SK-N-SH (cell line): ENCODE results near the gene GSG1. TPM values are rescaled to one million over a fixed set of nuclear protein-coding genes. Genes with fewer than 3 reads are reported as not detected.

ENCODE experiments used
- CTCF ChIA-PET: fragments of 300-600, 350-600 bp; formaldehyde crosslinking; extraction: SDS; loops from one replicate; lab custom pipeline; 2021; lab: Yijun Ruan, JAX
- POLR2A ChIA-PET: fragments of 350-600 bp; sonication (Branson Sonifier 250); formaldehyde crosslinking; extraction: SDS; loops from one replicate; lab custom pipeline; 2020; ENCODE audit warnings: antibody characterized with exemption, inconsistent platforms; lab: Yijun Ruan, JAX
- DNase-seq: peaks from one replicate; pipeline ENCODE4 v3.0.0; 2012
- H2AFZ ChIP-seq: fragments of 200-600 bp; sonication (generic); 2 replicates; pipeline ENCODE4 v1.8.1; 2016; ENCODE audit warnings: antibody characterized with exemption, mild to moderate bottlenecking, low read depth
- H3F3A ChIP-seq: fragments of 200-600 bp; sonication (generic); replicated peaks from 2 replicates; pipeline ENCODE3; 2016; ENCODE audit warnings: antibody characterized with exemption, mild to moderate bottlenecking; ENCODE audit not compliant: insufficient read depth
- H3K27ac ChIP-seq, 2 experiments: fragments of 200-500 bp in 1 of 2; fragments of 200-600 bp in 1 of 2; sonication (Bioruptor generic) in 1 of 2; sonication (generic), shearing (Covaris generic) in 1 of 2; 2 replicates each; pipeline versions ENCODE4 v1.5.1 to v1.6.1; 2014 to 2016; ENCODE audit warnings: low read depth in 2 of 2, inconsistent platforms in 1 of 2, low read length in 1 of 2, mild to moderate bottlenecking in 1 of 2, mixed read lengths in 1 of 2
- H3K27me3 ChIP-seq: fragments of 200-600 bp; sonication (generic), shearing (Covaris generic); 2 replicates; pipeline ENCODE4 v1.6.1; 2016; ENCODE audit warnings: mixed run types; ENCODE audit not compliant: insufficient read depth
- H3K36me3 ChIP-seq, 2 experiments: fragments of 200-500 bp in 1 of 2; fragments of 200-600 bp in 1 of 2; sonication (Bioruptor generic) in 1 of 2; sonication (generic) in 1 of 2; replicated peaks in 1 of 2; 2 replicates each; pipeline versions ENCODE3 to v1.5.1; 2014 to 2016; ENCODE audit warnings: low read length in 1 of 2, mild to moderate bottlenecking in 1 of 2; ENCODE audit not compliant: insufficient read depth in 2 of 2, control insufficient read depth in 1 of 2
- H3K4me1 ChIP-seq, 2 experiments: fragments of 200-500 bp in 1 of 2; fragments of 200-600 bp in 1 of 2; sonication (Bioruptor generic) in 1 of 2; sonication (generic), shearing (Covaris generic) in 1 of 2; 2 replicates each; pipeline versions ENCODE4 v1.5.1 to v1.6.1; 2014 to 2016; ENCODE audit warnings: low read depth in 1 of 2, low read length in 1 of 2, mixed run types in 1 of 2; ENCODE audit not compliant: insufficient read depth in 2 of 2, control insufficient read depth in 1 of 2
- H3K4me2 ChIP-seq: fragments of 200-600 bp; sonication (generic), shearing (Covaris generic); 2 replicates; pipeline ENCODE4 v1.6.1; 2017; ENCODE audit warnings: mixed run types
- H3K4me3 ChIP-seq, 2 experiments: fragments of 200-500 bp in 1 of 2; fragments of 200-600 bp in 1 of 2; sonication (Bioruptor generic) in 1 of 2; sonication (generic), shearing (Covaris generic) in 1 of 2; 2 replicates each; pipeline versions ENCODE4 v1.5.1 to v1.8.1; 2014 to 2016; ENCODE audit warnings: low read depth in 2 of 2, inconsistent platforms in 1 of 2, low read length in 1 of 2, mild to moderate bottlenecking in 1 of 2, mixed read lengths in 1 of 2, moderate library complexity in 1 of 2
- H3K79me2 ChIP-seq: fragments of 200-600 bp; sonication (generic); 2 replicates; pipeline ENCODE4 v1.8.1; 2017; ENCODE audit warnings: mild to moderate bottlenecking; ENCODE audit not compliant: insufficient read depth
- H3K9ac ChIP-seq: fragments of 200-600 bp; sonication (generic); 2 replicates; pipeline ENCODE4 v1.6.1; 2017; ENCODE audit warnings: mixed run types
- H3K9me2 ChIP-seq: fragments of 200-600 bp; sonication (generic); 2 replicates; pipeline ENCODE4 v1.6.1; 2017; ENCODE audit warnings: mixed run types
- H3K9me3 ChIP-seq: fragments of 200-600 bp; sonication (generic); 2 replicates; pipeline ENCODE4 v1.6.1; 2017; ENCODE audit warnings: mixed run types, mild to moderate bottlenecking, moderate library complexity
- H4K20me1 ChIP-seq: fragments of 200-600 bp; sonication (generic); 2 replicates; pipeline ENCODE4 v1.6.1; 2017; ENCODE audit warnings: mild to moderate bottlenecking, mixed run types; ENCODE audit not compliant: insufficient read depth
- ELF1 ChIP-seq: IDR thresholded peaks from 2 replicates; pipeline ENCODE4 v1.4.0; 2012
- EP300 ChIP-seq, 2 experiments: IDR thresholded peaks; 2 replicates each; pipeline versions ENCODE4 v1.4.0 to v1.6.1; 2012; ENCODE audit warnings: borderline replicate concordance in 1 of 2, low read depth in 1 of 2, low read length in 1 of 2
- EZH2phosphoT487 ChIP-seq: fragments of 200-600 bp; sonication (generic); IDR thresholded peaks from 2 replicates; pipeline ENCODE4 v1.6.1; 2017; ENCODE audit warnings: low read depth, mixed run types, mild to moderate bottlenecking, antibody characterized with exemption, moderate library complexity, borderline replicate concordance
- FOSL2 ChIP-seq: IDR thresholded peaks from 2 replicates; pipeline ENCODE4 v1.4.0; 2012; ENCODE audit warnings: low read depth, mild to moderate bottlenecking, moderate library complexity, borderline replicate concordance
- GATA2 ChIP-seq: sonication (generic); formaldehyde crosslinking; IDR thresholded peaks from 2 replicates; pipeline ENCODE4 v1.5.0; 2020; ENCODE audit warnings: mild to moderate bottlenecking, missing genetic modification reagents
- JUND ChIP-seq: IDR thresholded peaks from 2 replicates; pipeline ENCODE4 v1.4.0; 2012
- MEF2A ChIP-seq: IDR thresholded peaks from 2 replicates; pipeline ENCODE4 v1.4.0; 2012; ENCODE audit warnings: low read depth, borderline replicate concordance
- NFIC ChIP-seq: IDR thresholded peaks from 2 replicates; pipeline ENCODE4 v1.4.0; 2012; ENCODE audit warnings: borderline replicate concordance
- RAD21 ChIP-seq: IDR thresholded peaks from 2 replicates; pipeline ENCODE4 v1.6.1; 2012; ENCODE audit warnings: mild to moderate bottlenecking, low read length
- RCOR1 ChIP-seq: fragments of 150-350 bp; IDR thresholded peaks from 2 replicates; pipeline ENCODE4 v1.6.1; 2017; ENCODE audit warnings: antibody characterized with exemption, low read length
- RXRA ChIP-seq: IDR thresholded peaks from 2 replicates; pipeline ENCODE4 v1.4.0; 2012; ENCODE audit warnings: low read depth, mild to moderate bottlenecking, borderline replicate concordance
- SIN3A ChIP-seq: IDR thresholded peaks from 2 replicates; pipeline ENCODE4 v1.6.1; 2012; ENCODE audit warnings: low read depth, mild to moderate bottlenecking, low read length, moderate library complexity, borderline replicate concordance
- TEAD4 ChIP-seq: IDR thresholded peaks from 2 replicates; pipeline ENCODE4 v1.4.0; 2012; ENCODE audit warnings: mild to moderate bottlenecking, borderline replicate concordance; ENCODE audit not compliant: insufficient read depth
- YY1 ChIP-seq: IDR thresholded peaks from 2 replicates; pipeline ENCODE4 v1.4.0; 2012; ENCODE audit warnings: low read depth, mild to moderate bottlenecking
- WGBS: methylation state at CpG from one replicate; pipeline ENCODE4 v1.1.6; 2017; ENCODE audit warnings: low lambda C conversion rate; 5-methylcytosine and 5-hydroxymethylcytosine counted together
- polyA plus RNA-seq, 3 experiments: library from polyadenylated mRNA; depleted of rRNA; stranded (reverse); fragments of >200 nt; gene quantifications; 2 replicates each; pipeline ENCODE4 v1.2.3, GENCODE V29; 2012
- TF ChIP-seq, protein P1 (sequence below): IDR thresholded peaks from 2 replicates; pipeline ENCODE4 v1.4.0; 2012; ENCODE audit warnings: low read depth, borderline replicate concordance
- TF ChIP-seq, protein P2 (sequence below): fragments of 200-600 bp; sonication (generic); IDR thresholded peaks from 2 replicates; pipeline ENCODE4 v1.6.1; 2017; ENCODE audit warnings: antibody characterized with exemption, mild to moderate bottlenecking, moderate library complexity
- TF ChIP-seq, protein P3 (sequence below): fragments of 150-350 bp; IDR thresholded peaks from 2 replicates; pipeline ENCODE4 v1.6.1; 2016; ENCODE audit warnings: mild to moderate bottlenecking, low read depth, low read length
- TF ChIP-seq, protein P4 (sequence below): IDR thresholded peaks from 2 replicates; pipeline ENCODE4 v1.6.1; 2012; ENCODE audit warnings: mild to moderate bottlenecking, low read depth, low read length, moderate library complexity
- TF ChIP-seq, protein P5 (sequence below): IDR thresholded peaks from 2 replicates; pipeline ENCODE4 v1.4.0; 2012; ENCODE audit warnings: low read depth
- TF ChIP-seq, protein P6 (sequence below): fragments of 150-350 bp; IDR thresholded peaks from 2 replicates; pipeline ENCODE4 v1.6.1; 2017; ENCODE audit warnings: antibody characterized with exemption, low read length, low read depth, borderline replicate concordance

The GSG1 gene
- polyA plus RNA-seq, 1 of the 3 experiments (the other 2 are of a cell fraction): 0.39 TPM

DNA sequence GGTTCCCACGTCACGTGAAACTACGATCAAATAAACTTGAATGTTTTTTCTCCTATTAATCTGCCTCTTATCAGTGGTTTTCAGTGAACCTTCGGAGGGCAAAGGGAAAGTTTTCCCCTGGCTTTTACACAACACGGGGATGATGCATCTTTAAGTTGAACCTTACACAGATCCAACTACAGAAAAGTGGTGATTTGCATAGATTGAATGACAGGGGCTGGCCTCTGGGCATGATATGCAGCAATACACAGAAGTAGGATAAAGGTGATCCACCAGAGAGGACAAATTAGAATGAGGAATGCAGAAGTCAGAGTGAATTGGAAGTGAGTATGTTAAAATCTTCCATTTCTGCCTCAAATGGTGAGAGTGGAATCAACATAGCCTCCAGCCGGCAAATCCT is 11.6 kb downstream of the GSG1 start:
- 97% methylated on average over 6 of the region's 6 CpGs for WGBS
- no peak for TF ChIP-seq ELF1
- no peak for TF ChIP-seq YY1
- TF ChIP-seq, protein P1, sequence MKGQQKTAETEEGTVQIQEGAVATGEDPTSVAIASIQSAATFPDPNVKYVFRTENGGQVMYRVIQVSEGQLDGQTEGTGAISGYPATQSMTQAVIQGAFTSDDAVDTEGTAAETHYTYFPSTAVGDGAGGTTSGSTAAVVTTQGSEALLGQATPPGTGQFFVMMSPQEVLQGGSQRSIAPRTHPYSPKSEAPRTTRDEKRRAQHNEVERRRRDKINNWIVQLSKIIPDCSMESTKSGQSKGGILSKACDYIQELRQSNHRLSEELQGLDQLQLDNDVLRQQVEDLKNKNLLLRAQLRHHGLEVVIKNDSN: no peak
- TF ChIP-seq RCOR1: no peak
- TF ChIP-seq, protein P2, sequence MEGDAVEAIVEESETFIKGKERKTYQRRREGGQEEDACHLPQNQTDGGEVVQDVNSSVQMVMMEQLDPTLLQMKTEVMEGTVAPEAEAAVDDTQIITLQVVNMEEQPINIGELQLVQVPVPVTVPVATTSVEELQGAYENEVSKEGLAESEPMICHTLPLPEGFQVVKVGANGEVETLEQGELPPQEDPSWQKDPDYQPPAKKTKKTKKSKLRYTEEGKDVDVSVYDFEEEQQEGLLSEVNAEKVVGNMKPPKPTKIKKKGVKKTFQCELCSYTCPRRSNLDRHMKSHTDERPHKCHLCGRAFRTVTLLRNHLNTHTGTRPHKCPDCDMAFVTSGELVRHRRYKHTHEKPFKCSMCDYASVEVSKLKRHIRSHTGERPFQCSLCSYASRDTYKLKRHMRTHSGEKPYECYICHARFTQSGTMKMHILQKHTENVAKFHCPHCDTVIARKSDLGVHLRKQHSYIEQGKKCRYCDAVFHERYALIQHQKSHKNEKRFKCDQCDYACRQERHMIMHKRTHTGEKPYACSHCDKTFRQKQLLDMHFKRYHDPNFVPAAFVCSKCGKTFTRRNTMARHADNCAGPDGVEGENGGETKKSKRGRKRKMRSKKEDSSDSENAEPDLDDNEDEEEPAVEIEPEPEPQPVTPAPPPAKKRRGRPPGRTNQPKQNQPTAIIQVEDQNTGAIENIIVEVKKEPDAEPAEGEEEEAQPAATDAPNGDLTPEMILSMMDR: no peak
- TF ChIP-seq SIN3A: no peak
- no peak for TF ChIP-seq TEAD4
- no peak for TF ChIP-seq NFIC
- TF ChIP-seq, protein P3, sequence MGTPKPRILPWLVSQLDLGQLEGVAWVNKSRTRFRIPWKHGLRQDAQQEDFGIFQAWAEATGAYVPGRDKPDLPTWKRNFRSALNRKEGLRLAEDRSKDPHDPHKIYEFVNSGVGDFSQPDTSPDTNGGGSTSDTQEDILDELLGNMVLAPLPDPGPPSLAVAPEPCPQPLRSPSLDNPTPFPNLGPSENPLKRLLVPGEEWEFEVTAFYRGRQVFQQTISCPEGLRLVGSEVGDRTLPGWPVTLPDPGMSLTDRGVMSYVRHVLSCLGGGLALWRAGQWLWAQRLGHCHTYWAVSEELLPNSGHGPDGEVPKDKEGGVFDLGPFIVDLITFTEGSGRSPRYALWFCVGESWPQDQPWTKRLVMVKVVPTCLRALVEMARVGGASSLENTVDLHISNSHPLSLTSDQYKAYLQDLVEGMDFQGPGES: no peak
- TF ChIP-seq, protein P4, sequence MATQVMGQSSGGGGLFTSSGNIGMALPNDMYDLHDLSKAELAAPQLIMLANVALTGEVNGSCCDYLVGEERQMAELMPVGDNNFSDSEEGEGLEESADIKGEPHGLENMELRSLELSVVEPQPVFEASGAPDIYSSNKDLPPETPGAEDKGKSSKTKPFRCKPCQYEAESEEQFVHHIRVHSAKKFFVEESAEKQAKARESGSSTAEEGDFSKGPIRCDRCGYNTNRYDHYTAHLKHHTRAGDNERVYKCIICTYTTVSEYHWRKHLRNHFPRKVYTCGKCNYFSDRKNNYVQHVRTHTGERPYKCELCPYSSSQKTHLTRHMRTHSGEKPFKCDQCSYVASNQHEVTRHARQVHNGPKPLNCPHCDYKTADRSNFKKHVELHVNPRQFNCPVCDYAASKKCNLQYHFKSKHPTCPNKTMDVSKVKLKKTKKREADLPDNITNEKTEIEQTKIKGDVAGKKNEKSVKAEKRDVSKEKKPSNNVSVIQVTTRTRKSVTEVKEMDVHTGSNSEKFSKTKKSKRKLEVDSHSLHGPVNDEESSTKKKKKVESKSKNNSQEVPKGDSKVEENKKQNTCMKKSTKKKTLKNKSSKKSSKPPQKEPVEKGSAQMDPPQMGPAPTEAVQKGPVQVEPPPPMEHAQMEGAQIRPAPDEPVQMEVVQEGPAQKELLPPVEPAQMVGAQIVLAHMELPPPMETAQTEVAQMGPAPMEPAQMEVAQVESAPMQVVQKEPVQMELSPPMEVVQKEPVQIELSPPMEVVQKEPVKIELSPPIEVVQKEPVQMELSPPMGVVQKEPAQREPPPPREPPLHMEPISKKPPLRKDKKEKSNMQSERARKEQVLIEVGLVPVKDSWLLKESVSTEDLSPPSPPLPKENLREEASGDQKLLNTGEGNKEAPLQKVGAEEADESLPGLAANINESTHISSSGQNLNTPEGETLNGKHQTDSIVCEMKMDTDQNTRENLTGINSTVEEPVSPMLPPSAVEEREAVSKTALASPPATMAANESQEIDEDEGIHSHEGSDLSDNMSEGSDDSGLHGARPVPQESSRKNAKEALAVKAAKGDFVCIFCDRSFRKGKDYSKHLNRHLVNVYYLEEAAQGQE: no peak
- no peak for TF ChIP-seq MEF2A
- TF ChIP-seq GATA2 (CRISPR knock-in tag): no peak
- no peak for TF ChIP-seq EP300 (IDR thresholded peaks at IDR 0.05; ENCODE audit: borderline replicate concordance in 1 of 2, low read depth in 1 of 2, low read length in 1 of 2)
- TF ChIP-seq FOSL2: no peak
- TF ChIP-seq, protein P5, sequence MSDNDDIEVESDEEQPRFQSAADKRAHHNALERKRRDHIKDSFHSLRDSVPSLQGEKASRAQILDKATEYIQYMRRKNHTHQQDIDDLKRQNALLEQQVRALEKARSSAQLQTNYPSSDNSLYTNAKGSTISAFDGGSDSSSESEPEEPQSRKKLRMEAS: no peak
- no peak for TF ChIP-seq JUND
- no peak for TF ChIP-seq EZH2phosphoT487
- TF ChIP-seq, protein P6, sequence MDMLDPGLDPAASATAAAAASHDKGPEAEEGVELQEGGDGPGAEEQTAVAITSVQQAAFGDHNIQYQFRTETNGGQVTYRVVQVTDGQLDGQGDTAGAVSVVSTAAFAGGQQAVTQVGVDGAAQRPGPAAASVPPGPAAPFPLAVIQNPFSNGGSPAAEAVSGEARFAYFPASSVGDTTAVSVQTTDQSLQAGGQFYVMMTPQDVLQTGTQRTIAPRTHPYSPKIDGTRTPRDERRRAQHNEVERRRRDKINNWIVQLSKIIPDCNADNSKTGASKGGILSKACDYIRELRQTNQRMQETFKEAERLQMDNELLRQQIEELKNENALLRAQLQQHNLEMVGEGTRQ: no peak
- TF ChIP-seq RAD21: no peak
- no peak for TF ChIP-seq RXRA
- no peaks in the 10 kb centered on the region for H3K79me2 ChIP-seq
- H3K9me2 ChIP-seq: no peaks in the 10 kb centered on the region
- H3K9me3 ChIP-seq: no peaks in the 10 kb centered on the region
- H3K9ac ChIP-seq: no peak overlapping the region
- no peaks in the 10 kb centered on the region for H3K36me3 ChIP-seq
- peaks cover 5% of the 10 kb centered on the region for H3F3A ChIP-seq
- H4K20me1 ChIP-seq: no peaks in the 10 kb centered on the region
- ChIA-PET POLR2A (no interaction called here), CTCF (interaction anchor here (1.4 kb wide), 1 partner anchor 187 kb away, joined by 3 read pairs; no protein-coding TSS in a partner anchor)
- H3K4me2 ChIP-seq: no peak overlapping the region
- H2AFZ ChIP-seq: no peak overlapping the region
- H3K4me3 ChIP-seq: no peak overlapping the region
- no peak for DNase-seq
- peaks cover 0 to 27% of the 10 kb centered on the region in 2 experiments; a peak in 2 of 4 replicates for H3K4me1 ChIP-seq
- no peak overlapping the region for H3K27ac ChIP-seq
- H3K27me3 ChIP-seq: no peaks in the 10 kb centered on the region
